ELR (cell line): ENCODE measurements around the gene UNC5A.

ENCODE experiments used
- DNase-seq: peaks from one replicate; pipeline ENCODE4 v3.0.0-alpha.2; 2015; ENCODE audit warnings: low read depth

The UNC5A gene

DNA sequence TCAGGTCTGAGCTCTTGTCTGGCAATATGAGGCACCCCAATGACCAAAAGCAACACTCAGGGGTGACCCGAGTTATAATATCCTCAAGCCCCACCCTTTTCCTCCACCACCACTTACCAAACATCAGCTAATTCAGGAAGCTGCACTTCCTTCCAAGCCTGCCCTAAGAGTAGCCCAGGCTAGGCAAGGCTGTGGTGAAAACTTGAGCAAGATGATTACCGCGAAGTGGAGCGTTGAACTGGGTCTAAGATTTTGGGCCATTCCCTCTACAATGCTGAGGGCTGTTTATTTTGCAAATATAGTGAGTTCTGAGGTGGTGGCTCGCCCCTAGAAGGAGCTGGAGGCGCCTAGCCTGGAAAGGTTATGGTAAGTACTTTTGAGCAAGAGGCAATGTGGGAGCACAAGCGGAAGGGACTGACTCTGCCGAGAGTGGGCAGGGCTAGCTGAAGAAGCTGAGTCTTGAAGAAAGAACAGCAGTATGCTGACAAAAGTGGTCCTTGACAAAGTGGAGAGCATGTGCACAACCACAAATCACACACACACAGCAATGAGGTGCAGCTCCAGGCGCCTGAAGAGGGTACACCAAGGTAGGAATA lies 89.0 kb downstream of the UNC5A start, which contains the start of gene HK3:
Gene HK3 (minus strand): TSS at position 51 of the 596 bp plus-strand sequence. CDS start 3,187 bp downstream, outside the sequence.
- DNase-seq, result no peak

DNA sequence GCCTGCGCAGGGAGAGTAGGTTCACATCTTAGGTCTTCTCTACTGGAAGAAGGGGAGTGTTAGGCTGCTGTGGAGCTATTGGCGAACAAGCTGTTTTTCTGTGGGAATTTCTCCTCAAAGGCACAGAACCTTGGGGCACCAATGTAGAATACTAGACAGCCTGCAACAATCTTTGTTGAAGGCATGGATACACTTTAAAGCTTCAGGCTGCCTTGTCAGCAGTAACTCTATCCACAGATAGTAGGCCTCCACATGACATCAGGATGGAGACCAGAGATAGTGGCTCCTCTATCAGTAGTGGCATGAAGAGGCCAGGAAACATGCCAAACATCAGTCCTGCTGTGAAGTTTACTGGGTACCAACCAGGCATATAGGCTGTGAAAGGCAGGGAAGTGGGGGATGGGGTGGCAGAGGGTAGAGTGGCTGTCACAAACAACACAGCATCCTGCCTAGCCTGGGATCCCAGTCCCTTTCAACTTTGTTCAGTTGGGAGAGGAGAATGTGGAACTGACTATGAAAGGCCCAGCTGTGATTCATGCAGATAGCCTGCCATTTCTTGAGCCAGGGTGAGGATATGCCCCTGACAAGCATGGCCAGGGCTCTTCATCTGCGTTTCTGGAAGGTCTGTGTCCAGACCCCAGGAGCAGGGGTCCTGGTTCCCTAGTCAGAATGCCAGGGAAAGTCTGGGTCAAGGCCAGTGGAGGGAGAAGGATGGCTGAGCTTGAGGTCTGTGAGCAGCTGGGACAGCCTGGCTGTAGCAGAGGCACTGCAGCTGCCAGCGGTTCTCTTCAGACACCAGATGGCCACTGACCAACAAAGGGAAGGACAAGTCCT lies 89.8 kb downstream of the UNC5A start:
- no peak for DNase-seq

DNA sequence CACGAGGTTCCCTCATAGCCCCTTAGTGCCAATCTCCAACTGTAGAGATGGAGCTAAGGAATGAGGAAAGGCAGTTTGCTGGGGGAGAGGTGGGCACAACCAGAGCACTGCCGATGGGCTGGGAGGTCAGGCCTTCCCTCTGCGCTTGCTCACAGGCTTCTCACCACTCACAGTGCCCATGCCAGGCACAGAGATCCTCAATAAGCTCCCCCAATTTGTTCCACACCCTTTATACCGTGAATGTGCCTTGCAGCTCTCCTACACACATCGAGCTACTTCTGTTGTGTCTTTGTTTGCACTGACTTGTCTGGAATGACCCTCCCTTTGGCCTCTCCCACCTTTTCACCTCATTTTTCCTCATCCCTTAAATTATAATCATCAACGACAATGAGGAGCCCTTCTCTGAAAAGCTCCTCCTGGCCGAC lies 90.4 kb downstream of the UNC5A start:
- DNase-seq, result no peak

DNA sequence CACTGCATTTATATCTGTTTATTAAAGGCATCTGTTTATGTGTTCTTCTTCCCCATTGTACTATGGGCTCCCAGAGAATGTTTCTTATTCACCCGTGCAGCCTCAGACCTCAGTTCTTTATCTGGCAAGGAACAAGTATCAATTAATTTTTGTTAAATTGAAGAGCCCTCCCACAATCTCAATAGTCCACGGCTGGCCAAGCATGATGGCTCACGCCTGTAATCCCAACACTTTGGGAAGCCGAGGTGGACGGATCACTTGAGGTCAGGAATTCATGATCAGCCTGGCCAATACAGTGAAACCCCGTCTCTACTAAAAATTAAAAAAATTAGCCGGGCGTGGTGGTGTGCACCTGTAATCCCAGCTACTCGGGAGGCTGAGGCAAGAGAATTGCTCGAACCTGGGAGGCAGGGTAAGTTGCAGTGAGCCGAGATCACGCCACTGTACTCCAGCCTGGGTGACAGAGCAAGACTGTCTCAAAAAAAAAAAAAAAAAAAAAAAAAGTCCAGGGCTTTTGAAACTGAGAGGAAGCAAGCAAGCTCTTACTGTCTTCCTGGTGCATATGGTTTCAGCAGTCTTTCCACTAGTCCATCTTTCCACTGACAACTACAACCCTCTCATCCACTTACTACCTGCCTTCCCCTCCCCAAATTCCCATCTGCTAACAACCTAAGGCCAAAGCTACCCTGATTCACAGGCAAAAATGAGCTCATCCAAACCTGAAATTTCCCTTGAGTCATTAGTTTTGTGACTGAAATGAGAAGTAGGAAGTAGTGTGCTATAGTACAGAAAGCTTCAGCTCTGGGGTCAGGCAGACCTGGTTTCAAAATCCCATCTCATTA lies 91.1 kb downstream of the UNC5A start:
- DNase-seq, result peak; percentile 12

DNA sequence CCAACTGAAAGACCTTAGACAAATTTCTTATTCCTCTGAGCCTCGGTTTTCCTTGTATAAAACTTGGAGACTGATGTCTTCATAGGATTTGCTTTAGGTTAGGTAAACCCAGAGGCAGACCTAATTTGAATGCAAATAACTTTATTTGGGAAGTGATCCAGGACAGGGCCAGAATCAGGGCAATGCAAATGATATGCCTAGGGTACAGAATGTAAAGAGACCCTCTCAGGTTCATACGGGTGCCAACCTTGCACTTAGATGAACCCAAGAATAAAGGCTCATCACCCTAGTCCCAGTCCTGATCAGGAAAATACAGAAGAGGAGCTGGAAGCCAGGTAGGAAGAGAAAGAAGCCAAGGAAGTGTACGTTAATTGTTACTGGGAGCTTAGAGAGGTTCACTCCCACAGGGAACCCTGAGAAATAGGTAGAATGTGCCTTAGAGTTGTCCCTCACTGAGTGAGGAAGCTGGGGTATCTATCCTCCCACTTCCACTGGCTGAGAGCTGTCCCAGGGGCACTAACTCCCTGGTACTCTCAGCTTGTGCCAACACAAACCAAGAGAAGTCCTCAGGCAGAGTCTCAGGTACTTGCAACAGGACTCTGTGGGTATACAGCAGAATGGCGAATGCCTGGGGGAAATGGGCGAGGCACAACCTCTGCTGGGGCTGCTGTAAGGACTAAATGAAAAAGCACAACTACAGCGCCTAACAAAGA lies 91.9 kb downstream of the UNC5A start:
- no peak for DNase-seq

DNA sequence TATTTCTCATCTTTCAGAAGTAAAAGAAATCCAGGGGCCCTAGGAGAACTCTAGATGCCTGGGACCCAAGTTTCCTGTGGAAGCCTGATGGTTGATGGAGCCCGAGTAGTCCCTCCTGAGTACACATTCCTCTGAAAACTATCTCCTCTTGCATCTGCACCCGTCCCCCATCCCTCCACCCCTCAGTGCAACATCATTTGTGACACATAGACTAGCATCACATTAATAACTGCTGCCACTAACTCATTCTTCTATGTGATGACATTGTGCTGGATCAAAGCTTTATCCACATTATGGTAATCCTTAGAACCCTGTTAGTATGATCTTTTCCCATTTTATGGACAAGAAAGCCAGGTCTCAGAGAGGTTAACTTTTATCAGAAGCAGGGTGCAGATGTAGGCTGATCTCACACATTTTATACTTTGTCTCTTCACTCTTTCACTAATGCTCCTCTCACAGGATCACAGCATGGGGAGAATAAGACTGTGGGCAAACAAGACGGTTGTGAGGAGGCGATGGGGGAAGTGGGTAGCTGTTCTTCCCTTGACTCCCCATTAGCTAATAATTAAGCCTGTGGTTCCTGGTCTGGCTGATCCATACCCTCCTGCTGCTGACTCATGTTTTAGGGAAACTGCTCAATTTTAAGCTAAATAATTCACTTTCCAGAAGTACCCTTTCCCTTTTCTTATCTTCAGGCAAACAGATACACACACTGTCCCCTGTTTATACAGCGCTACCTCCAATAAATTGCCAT lies 92.7 kb downstream of the UNC5A start:
- no peak for DNase-seq

DNA sequence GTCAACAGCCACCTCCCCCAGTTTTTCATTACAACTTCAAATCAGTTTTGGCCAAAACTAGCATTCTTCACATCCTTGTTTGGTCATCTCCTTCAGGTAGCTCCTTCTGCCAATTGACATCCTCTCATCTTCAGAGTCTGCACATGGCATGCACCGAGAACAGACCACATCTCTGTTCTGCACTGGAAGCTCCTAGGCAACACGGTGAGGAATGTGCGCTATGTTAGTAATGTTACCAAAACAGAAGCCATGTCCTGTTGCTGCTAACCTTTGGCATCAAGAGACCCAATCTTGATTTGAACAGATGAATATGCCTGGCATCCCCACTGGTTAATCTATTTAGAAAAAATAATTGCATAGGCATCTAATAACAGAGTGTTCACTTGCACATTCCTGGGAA lies 93.9 kb downstream of the UNC5A start:
- no peak for DNase-seq

DNA sequence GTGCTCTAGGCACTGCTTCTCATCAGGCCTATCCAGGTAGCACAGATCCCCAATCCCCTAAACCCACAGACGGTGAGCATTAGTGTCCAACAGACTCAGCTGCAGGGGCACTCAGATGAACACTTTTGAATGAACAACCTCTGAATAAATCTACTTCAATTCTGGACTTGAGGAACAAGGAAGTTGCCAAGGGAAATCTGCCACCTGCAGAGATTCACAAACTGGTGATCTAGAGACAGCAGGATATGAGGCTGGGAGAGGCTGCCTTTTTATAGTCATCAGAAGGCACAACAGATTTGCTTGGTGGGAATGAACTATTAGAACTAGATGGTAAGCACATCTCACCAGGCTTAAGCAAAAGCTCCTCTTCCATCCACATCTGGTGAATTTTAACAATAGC lies 95.8 kb downstream of the UNC5A start:
- DNase-seq, result no peak

DNA sequence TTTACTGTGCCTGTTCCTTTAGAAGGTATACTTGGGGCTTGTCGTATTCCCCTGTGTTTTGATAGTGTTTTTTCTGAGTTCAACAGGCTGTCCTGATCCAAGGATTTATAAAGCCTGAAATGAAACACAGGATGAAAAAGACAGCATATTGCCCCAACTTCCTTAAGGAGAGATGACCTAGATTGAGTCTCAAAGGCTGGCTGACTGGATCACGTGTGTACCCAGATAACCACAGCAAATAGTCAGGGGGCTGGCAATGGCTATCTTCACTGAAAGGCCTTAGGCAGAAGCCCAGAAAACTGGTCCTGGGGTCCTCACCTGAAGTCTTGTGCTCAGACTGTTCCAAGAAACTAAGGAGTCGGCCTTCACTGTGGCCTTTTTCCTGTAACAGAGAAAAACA lies 96.4 kb downstream of the UNC5A start:
- DNase-seq, result no peak

DNA sequence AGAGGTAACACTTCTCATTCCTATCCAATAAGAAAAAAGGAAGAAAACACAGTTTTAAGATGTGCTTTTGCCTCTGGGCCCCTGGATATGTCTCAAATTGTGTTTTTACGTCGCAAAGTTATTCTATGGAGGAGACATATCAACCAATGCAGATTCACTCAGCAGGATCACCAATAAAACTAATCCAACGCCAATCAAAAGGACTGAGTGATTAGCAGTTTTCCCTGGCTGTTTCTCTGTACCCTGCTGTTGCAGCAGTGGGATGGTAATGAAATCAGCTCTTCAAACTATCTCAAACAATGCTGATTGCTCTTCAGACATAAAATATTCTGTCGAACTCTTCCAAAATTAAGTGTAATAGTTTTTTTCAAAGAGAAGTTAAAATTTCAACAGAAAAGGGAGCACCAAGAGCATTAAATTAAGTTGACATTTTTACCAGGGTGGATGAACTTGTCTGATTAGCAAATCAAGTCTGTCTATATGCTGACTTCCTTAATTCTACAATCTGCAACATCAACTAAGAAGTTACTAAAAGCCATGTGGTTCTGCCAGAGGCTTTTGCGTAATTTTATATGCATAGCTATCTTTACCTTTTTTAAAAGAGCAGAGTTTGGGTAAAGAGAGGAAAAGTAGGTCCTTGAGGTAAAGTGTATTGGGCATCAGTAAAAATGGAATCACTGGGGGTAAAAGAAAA lies 98.5 kb downstream of the UNC5A start:
- DNase-seq, result no peak

DNA sequence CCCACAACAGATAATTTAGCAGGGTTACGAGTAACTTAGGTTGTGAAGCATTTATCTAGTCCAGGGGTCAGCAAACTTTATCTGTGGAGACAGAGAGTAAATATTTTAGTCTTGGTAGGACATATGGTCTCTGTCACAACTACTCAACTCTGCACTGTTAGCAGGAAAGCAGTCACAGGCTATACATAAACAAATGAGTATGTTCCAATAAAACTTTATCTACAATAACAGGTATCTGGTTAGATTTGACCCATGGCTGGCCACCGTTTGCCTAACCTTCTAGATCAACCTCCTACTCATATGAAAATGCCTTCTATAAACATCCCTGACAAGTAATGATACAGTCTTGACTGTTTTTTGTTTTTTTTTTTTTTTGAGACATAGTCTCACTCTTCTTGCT lies 101.8 kb downstream of the UNC5A start:
- no peak for DNase-seq

DNA sequence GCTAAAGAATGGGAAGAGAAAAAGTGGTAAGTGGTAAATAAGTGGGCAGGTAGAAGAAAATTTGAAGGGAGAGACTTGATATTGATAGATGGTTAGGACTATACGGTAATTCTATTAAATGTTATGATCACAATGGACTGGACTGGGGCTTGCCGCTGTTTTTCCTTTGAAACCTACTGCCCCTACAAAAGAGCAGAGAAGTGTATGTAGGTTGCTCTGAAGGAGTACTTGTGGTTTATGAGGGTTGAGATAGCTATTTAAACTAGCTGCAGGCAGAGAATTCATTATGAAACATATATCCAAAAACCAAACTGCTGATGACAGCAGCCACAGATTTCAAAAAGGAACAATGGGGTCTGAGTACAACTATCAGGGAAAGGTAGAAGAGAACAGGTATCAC lies 105.5 kb downstream of the UNC5A start:
- no peak for DNase-seq

DNA sequence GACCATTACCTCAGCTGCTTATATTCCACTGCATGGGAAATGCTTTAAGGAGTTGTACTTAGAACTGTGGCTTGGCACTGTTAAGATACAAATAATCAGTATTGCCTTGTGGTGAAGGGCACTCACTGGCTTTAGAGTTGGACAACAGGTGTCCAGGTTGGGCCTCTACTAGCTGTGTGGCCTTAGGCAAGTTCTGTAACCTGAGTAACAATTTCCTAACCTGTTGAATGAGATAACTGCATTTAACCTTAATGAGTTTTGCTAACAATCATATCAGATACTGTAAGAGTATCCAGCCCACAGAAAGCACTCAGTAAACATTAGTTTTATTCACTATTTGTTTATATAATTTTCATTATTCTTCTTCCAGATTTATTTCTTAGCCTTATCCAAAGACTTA lies 106.0 kb downstream of the UNC5A start:
- DNase-seq, result no peak

DNA sequence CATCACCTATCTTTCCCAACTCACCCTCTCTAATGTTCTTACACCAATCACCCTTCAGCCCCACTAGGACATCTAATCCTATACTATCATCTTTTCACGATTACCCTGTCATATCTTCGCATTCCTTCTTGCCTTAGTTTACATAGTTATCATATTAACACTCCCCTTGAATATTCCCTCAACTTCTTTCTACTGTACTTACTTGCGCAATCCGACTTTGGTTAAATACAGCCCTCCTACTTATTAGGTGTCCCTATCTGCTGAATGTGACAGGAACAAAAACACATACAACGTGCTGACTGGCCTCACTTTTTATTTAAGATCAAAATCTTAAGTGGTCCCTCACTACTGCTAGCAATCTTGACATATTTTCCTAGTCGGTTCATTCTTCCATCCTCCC lies 108.3 kb downstream of the UNC5A start:
- no peak for DNase-seq

DNA sequence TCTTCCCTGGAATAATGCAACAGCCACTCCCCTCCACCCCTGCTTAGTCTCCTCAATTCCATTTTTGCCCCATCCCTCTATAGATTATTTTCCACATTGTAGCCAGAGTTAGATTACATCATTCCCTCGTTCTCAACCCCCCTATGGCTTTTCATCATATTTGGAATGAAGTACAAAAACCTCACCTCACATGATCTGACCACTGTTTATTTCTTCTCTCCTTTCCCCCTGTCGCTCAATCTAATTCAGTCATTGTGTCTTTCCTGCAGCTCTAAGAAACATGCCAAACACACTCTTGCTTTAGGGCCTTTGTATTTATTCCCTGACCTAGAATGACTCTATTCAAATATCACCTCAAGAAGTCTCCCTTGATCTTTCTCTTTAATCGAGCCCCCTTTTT lies 111.4 kb downstream of the UNC5A start:
- DNase-seq, result no peak

DNA sequence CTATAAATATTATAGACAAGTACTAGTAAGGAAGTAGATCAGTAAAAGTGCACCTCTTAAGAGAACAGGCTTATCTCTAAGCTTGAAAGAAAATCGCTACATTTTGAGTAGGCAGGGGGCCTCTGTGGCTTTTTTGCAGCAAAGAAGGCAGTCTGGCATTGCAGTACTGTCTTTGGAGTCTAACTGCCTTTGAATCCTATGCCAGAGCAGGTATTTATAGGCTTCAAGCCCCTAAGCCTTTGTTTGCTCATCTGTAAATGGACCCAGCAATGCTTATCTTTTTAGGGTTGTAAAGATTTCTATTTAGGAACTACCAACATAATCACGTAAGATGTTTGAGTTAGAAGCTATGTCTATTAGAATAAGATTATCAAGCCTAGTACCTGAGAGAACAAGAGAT lies 112.5 kb downstream of the UNC5A start:
- no peak for DNase-seq

DNA sequence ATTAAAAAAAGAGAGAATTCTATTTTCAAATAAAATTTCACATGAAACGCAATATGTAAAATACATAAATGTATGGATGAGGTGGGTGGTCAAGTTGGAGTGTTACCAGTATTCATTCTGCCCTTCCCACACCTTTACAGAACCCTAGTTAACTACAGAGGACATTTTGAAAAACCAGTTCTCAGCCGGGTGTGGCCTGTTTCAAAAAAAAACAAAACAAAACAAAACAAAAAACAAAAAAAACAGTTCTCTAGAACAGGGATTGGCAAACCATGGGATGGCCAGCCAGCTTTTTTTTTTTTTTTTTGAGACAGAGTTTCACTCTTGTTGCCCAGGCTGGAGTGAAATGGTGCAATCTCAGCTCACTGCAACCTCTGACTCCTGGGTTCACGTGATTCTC lies 117.2 kb downstream of the UNC5A start:
- no peak for DNase-seq

DNA sequence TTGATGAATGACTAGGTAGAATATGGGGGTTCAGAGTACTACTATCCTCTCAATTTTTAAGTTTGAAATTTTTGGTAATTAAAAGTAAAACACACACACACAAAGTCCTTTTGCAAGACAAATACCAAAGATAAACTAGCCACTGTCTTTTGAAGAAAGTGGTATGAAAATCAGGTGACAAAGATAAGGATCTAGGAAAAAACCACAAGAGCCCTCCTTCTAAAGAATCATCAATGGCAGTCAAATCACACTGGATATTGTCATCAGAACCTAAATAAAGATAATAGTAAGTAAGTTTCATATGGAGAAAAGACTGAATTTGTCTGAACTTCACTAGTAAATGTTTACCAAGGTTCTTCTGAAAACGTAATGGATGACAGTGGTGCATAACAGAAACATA lies 119.3 kb downstream of the UNC5A start:
- no peak for DNase-seq
